IMR-90 (cell line): ENCODE measurements around the gene METTL18. TPM values are rescaled to one million over a fixed set of nuclear protein-coding genes. Genes with fewer than 3 reads are reported as not detected.

ENCODE experiments used
- ATAC-seq: fragments of 200-7000 bp; cut with Tn5 transposase; 2 replicates; pipeline ENCODE4 v1.9.1; 2020; ENCODE audit warnings: low read depth, mild to moderate bottlenecking, moderate library complexity
- BruUV-seq: library from RNA; stranded (reverse); fragments of 400-500 nt; replicated peaks from 2 replicates; lab custom pipeline; 2021; lab: Mats Ljungman, UMichigan
- CTCF ChIA-PET: fragments of 300-600 bp; formaldehyde crosslinking; extraction: SDS; loops from one replicate; lab custom pipeline; 2021; ENCODE audit warnings: antibody characterized with exemption; lab: Yijun Ruan, JAX
- POLR2A ChIA-PET: fragments of 300-600 bp; sonication (Branson Sonifier 250); formaldehyde crosslinking; loops from one replicate; lab custom pipeline; 2022; ENCODE audit warnings: antibody characterized with exemption; ENCODE audit not compliant: unreplicated experiment; lab: Charles Lee
- DNase-seq: peaks from one replicate; pipeline ENCODE4 v3.0.0; 2013
- H2AFZ ChIP-seq: replicated peaks from 2 replicates; pipeline ENCODE3; 2013; ENCODE audit warnings: low read length, mild to moderate bottlenecking; ENCODE audit not compliant: poor library complexity
- H2AK5ac ChIP-seq: 2 replicates; pipeline ENCODE4 v1.6.1; 2013; ENCODE audit warnings: low read depth, low read length, inconsistent platforms
- H2AK9ac ChIP-seq: replicated peaks from 2 replicates; pipeline ENCODE3; 2013; ENCODE audit warnings: mild to moderate bottlenecking, low read depth, low read length, moderate library complexity; ENCODE audit not compliant: poor library complexity
- H2BK120ac ChIP-seq: 2 replicates; pipeline ENCODE4 v1.6.1; 2013; ENCODE audit warnings: low read depth, low read length, inconsistent platforms
- H2BK15ac ChIP-seq: 3 replicates; pipeline ENCODE4 v1.6.1; 2013; ENCODE audit warnings: low read depth, low read length, inconsistent platforms
- H2BK20ac ChIP-seq: 2 replicates; pipeline ENCODE4 v1.6.1; 2013; ENCODE audit warnings: low read depth, mild to moderate bottlenecking, inconsistent platforms, low read length, moderate library complexity
- H2BK5ac ChIP-seq: 2 replicates; pipeline ENCODE4 v1.6.1; 2013; ENCODE audit warnings: mild to moderate bottlenecking, low read depth, low read length, inconsistent platforms; ENCODE audit not compliant: poor library complexity, severe bottlenecking
- H3K14ac ChIP-seq: replicated peaks from 2 replicates; pipeline ENCODE4 v1.6.1; 2013; ENCODE audit warnings: low read depth, low read length, inconsistent platforms
- H3K18ac ChIP-seq: 2 replicates; pipeline ENCODE4 v1.6.1; 2013; ENCODE audit warnings: low read depth, low read length, control low read depth
- H3K23ac ChIP-seq: 2 replicates; pipeline ENCODE4 v1.6.1; 2013; ENCODE audit warnings: low read depth, low read length, inconsistent platforms
- H3K27ac ChIP-seq: 2 replicates; pipeline ENCODE4 v1.5.1; 2013; ENCODE audit warnings: mild to moderate bottlenecking, control low read depth, low read length; ENCODE audit not compliant: insufficient read depth
- H3K27me3 ChIP-seq: 2 replicates; pipeline ENCODE4 v1.6.1; 2013; ENCODE audit warnings: low read length; ENCODE audit not compliant: control insufficient read depth, insufficient read depth
- H3K36me3 ChIP-seq: 2 replicates; pipeline ENCODE4 v1.6.1; 2013; ENCODE audit warnings: low read length, mixed read lengths; ENCODE audit not compliant: control insufficient read depth, insufficient read depth
- H3K4ac ChIP-seq: 2 replicates; pipeline ENCODE4 v1.6.1; 2013; ENCODE audit warnings: low read depth, low read length, inconsistent platforms
- H3K4me1 ChIP-seq: 2 replicates; pipeline ENCODE4 v1.6.1; 2013; ENCODE audit warnings: low read length, mixed read lengths; ENCODE audit not compliant: control insufficient read depth, insufficient read depth
- H3K4me2 ChIP-seq: 2 replicates; pipeline ENCODE4 v1.6.1; 2013; ENCODE audit warnings: low read depth, mild to moderate bottlenecking, control low read depth, low read length, moderate library complexity
- H3K4me3 ChIP-seq: 2 replicates; pipeline ENCODE4 v1.5.1; 2013; ENCODE audit warnings: low read depth, mild to moderate bottlenecking, control low read depth, low read length, moderate library complexity; ENCODE audit not compliant: insufficient read depth
- H3K56ac ChIP-seq: 2 replicates; pipeline ENCODE4 v1.6.1; 2013; ENCODE audit warnings: low read length, inconsistent platforms; ENCODE audit not compliant: insufficient read depth; ENCODE audit errors: extremely low read depth
- H3K79me1 ChIP-seq, 2 experiments: 2 replicates each; pipeline ENCODE4 v1.6.1; 2013; ENCODE audit warnings: low read length in 2 of 2, inconsistent platforms in 1 of 2, low read depth in 1 of 2
- H3K9ac ChIP-seq: 2 replicates; pipeline ENCODE4 v1.6.1; 2013; ENCODE audit warnings: low read depth, low read length, control low read depth
- H3K9me1 ChIP-seq: 2 replicates; pipeline ENCODE4 v1.6.1; 2013; ENCODE audit warnings: low read length, inconsistent platforms; ENCODE audit not compliant: insufficient read depth
- H3K9me3 ChIP-seq: 2 replicates; pipeline ENCODE4 v1.6.1; 2013; ENCODE audit warnings: low read length; ENCODE audit not compliant: control insufficient read depth, insufficient read depth
- H4K20me1 ChIP-seq: 2 replicates; pipeline ENCODE4 v1.6.1; 2013; ENCODE audit warnings: low read length, inconsistent platforms; ENCODE audit not compliant: insufficient read depth
- H4K5ac ChIP-seq: 2 replicates; pipeline ENCODE4 v1.6.1; 2013; ENCODE audit warnings: mild to moderate bottlenecking, low read depth, low read length, control low read depth
- H4K8ac ChIP-seq, 2 experiments: 2 replicates each; pipeline ENCODE4 v1.6.1; 2013; ENCODE audit warnings: low read depth in 2 of 2, low read length in 2 of 2, control low read depth in 1 of 2, inconsistent platforms in 1 of 2
- H4K91ac ChIP-seq: 2 replicates; pipeline ENCODE4 v1.6.1; 2013; ENCODE audit warnings: low read depth, low read length, inconsistent platforms; ENCODE audit not compliant: insufficient read depth
- NFE2L2 ChIP-seq: fragments of 150-350 bp; IDR thresholded peaks from 2 replicates; pipeline ENCODE4 v1.6.1; 2016; ENCODE audit warnings: low read depth, mild to moderate bottlenecking, low read length
- RAD21 ChIP-seq: IDR thresholded peaks from 2 replicates; pipeline ENCODE4 v1.6.1; 2012; ENCODE audit warnings: low read length, improper control_type of control experiment
- RCOR1 ChIP-seq: IDR thresholded peaks from 2 replicates; pipeline ENCODE4 v1.6.1; 2012; ENCODE audit warnings: mild to moderate bottlenecking, low read length, improper control_type of control experiment; ENCODE audit not compliant: insufficient replicate concordance
- WGBS, 2 experiments: methylation state at CpG; one replicate each; pipeline versions ENCODE4 v1.1.5 to v1.1.7; 2013; ENCODE audit warnings: missing lambda C conversion rate in 2 of 2; ENCODE audit not compliant: insufficient read length in 1 of 2; ENCODE audit errors: extremely low coverage in 2 of 2; 5-methylcytosine and 5-hydroxymethylcytosine counted together
- dilution Hi-C: fragments of 300-500 bp; cut with HindIII; formaldehyde crosslinking; loops from one replicate; pipeline ENCODE4 v1.14.3; 2018; ENCODE audit warnings: low sequenced_read_pairs; ENCODE audit not compliant: unreplicated experiment
- in situ Hi-C: fragments of 300-500 bp; cut with MboI; formaldehyde crosslinking; loops from 3 replicates; pipeline ENCODE4 v1.14.3; 2019; ENCODE audit warnings: low sequenced_read_pairs, inconsistent platforms, mixed read lengths
- intact Hi-C: fragments of 100-400 bp; cut with micrococcal nuclease; formaldehyde crosslinking; loops from 2 replicates; pipeline ENCODE4 v1.10.0; 2022
- polyA plus RNA-seq, 3 experiments: library from polyadenylated mRNA; depleted of rRNA; stranded (reverse); fragments of >200 nt; gene quantifications; 2 replicates each; pipeline ENCODE4 v1.2.3, GENCODE V29; 2012; ENCODE audit warnings: low replicate concordance in 1 of 3
- total RNA-seq: library from RNA; depleted of rRNA; stranded (reverse); fragments of >200 nt; gene quantifications from 2 replicates; pipeline ENCODE4 v1.2.3, GENCODE V29; 2012

METTL18 gene
- total and polyA plus RNA-seq, 2 of the 4 experiments (the other 2 are of a cell fraction): 2.9 to 3.4 TPM

DNA sequence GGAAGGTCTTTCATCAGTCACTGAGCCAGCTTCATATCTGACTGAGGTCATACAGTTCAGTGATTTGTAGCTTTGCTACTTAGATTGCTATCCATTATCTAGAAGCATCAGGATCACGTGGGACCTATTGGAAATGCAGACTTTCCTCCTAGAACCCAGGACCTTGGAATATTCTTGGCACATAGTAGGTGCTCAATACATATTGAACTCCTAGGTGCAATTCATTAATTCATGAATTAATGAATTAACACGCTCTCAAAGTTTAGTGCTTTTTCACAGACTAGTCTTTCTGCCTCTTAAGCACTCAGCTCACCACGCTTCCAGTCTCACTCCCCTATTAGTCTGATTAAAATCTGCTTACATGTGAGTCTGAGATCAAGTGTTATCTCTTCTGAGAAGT is 12.1 kb downstream of the METTL18 start:
- Histone ChIP-seq H3K36me3 (no peaks in the 10 kb centered on the region), H3K56ac (no peak overlapping the region), H2BK15ac (no peak overlapping the region), H3K14ac (no peak overlapping the region), H3K9ac (no peak overlapping the region), H3K4me3 (no peak overlapping the region), H3K27ac (no peak overlapping the region), H2BK5ac (no peak overlapping the region), H2AK9ac (no peak overlapping the region), H4K8ac (no peak overlapping the region), H4K5ac (no peak overlapping the region), H3K9me3 (peaks cover 2% of the 10 kb centered on the region; the same call in 1 of the 2 replicates), H2BK120ac (no peak overlapping the region), H3K4me1 (no peaks in the 10 kb centered on the region), H3K9me1 (peaks cover 4% of the 10 kb centered on the region; the same call in 1 of the 2 replicates), H3K27me3 (peaks cover 7% of the 10 kb centered on the region), H3K23ac (no peak overlapping the region), H2AK5ac (no peak overlapping the region), H4K91ac (no peak overlapping the region), H3K18ac (no peak overlapping the region), H3K4me2 (no peak overlapping the region), H2AFZ (no peak overlapping the region), H2BK20ac (no peak overlapping the region), H3K4ac (no peak overlapping the region), H3K79me1 (no peaks in the 10 kb centered on the region), H4K20me1 (no peaks in the 10 kb centered on the region)
- no peak for DNase-seq
- POLR2A ChIA-PET: no interaction called here
- no TSS peak for BruUV-seq
- no CpG with 5 or more reads among the region's 3 CpGs for WGBS, 2 experiments
- intact Hi-C loops (no loop called here), dilution Hi-C loops (no loop called here), in situ Hi-C loops (no loop called here)
- CTCF ChIA-PET: no interaction called here
- no peak for TF ChIP-seq RCOR1
- TF ChIP-seq RAD21: no peak
- no peak for TF ChIP-seq NFE2L2
- ATAC-seq: no peak
